NK-92 (cell line): Measurements from ENCODE around the gene RPTN.

Source experiments
- DNase-seq: peaks from one replicate; lab custom pipeline; 2025; ENCODE audit not compliant: unreplicated experiment; lab: John Stamatoyannopoulos, UW

The RPTN gene

GRCh38 chr1:152159144-152159543 is at the start of gene RPTN:
RPTN (minus strand) TSS chr1:152159228; CDS start chr1:152157889, 1,339 bp downstream.
- no peak for DNase-seq

- DNase-seq, result no peak
These were observed 40.0 kb upstream of the RPTN start for GRCh38 chr1:152198982-152199381.

- DNase-seq, result no peak
These were observed 38.4 kb upstream of the RPTN start for GRCh38 chr1:152197361-152197941.

- DNase-seq, result no peak
These were observed 32.7 kb upstream of the RPTN start for GRCh38 chr1:152191711-152192110.

GRCh38 chr1:152191260-152191659 is 32.2 kb upstream of the RPTN start:
- no peak for DNase-seq

GRCh38 chr1:152190589-152190988 is 31.6 kb upstream of the RPTN start:
- DNase-seq, result no peak

GRCh38 chr1:152189657-152190442 is 30.8 kb upstream of the RPTN start:
- DNase-seq, result no peak

- no peak for DNase-seq
These were observed 29.9 kb upstream of the RPTN start for GRCh38 chr1:152188673-152189591.

GRCh38 chr1:152186556-152187285 is 27.7 kb upstream of the RPTN start:
- no peak for DNase-seq

GRCh38 chr1:152185544-152186391 is 26.7 kb upstream of the RPTN start:
- peak; percentile 30 for DNase-seq

GRCh38 chr1:152182944-152183361 is 23.9 kb upstream of the RPTN start:
- DNase-seq, result no peak

- no peak for DNase-seq
These were observed 23.4 kb upstream of the RPTN start for GRCh38 chr1:152182431-152182830.

- no peak for DNase-seq
These were observed 20.5 kb upstream of the RPTN start for GRCh38 chr1:152179566-152179965.

- DNase-seq, result no peak
These were observed 11.4 kb upstream of the RPTN start for GRCh38 chr1:152170287-152170905.

- DNase-seq, result no peak
These were observed 10.5 kb upstream of the RPTN start for GRCh38 chr1:152169366-152170025.

- no peak for DNase-seq
These were observed 9.5 kb upstream of the RPTN start for GRCh38 chr1:152168535-152168868.

GRCh38 chr1:152167835-152168534 is 9.0 kb upstream of the RPTN start:
- no peak for DNase-seq

- no peak for DNase-seq
These were observed 7.9 kb upstream of the RPTN start for GRCh38 chr1:152166966-152167365.
